ENCODE data around the gene PPP1R1C. TPM values are rescaled to one million over a fixed set of nuclear protein-coding genes. Genes with fewer than 3 reads are reported as not detected.

The PPP1R1C gene
- total RNA-seq, 1 experiment from 2014 or later, result 3.4 TPM

- TF ChIP-seq PRDM15 (CRISPR knock-in tag; IDR thresholded peaks at IDR 0.05) (no peak), ZMAT4 (CRISPR knock-in tag; IDR thresholded peaks at IDR 0.05) (no peak), AFF4 (CRISPR knock-in tag; IDR thresholded peaks at IDR 0.05; ENCODE audit: borderline replicate concordance) (no peak), ATF3 (CRISPR knock-in tag; conservative IDR thresholded peaks at IDR 0.05) (no peak), OVOL2 (CRISPR knock-in tag; IDR thresholded peaks at IDR 0.05; ENCODE audit: borderline replicate concordance) (no peak), CBFB (CRISPR knock-in tag; IDR thresholded peaks at IDR 0.05; ENCODE audit: low read depth) (no peak), ESRRA (CRISPR knock-in tag; IDR thresholded peaks at IDR 0.05; ENCODE audit: borderline replicate concordance) (no peak), ARID4B (CRISPR knock-in tag; IDR thresholded peaks at IDR 0.05; ENCODE audit: borderline replicate concordance) (no peak), ERG (CRISPR knock-in tag; IDR thresholded peaks at IDR 0.05) (no peak), ZNF671 (CRISPR knock-in tag; IDR thresholded peaks at IDR 0.05) (no peak), GRHL2 (CRISPR knock-in tag; IDR thresholded peaks at IDR 0.05; ENCODE audit: insufficient replicate concordance, severe bottlenecking) (no peak), ZNF423 (CRISPR knock-in tag; IDR thresholded peaks at IDR 0.05) (no peak), ZNF121 (CRISPR knock-in tag; IDR thresholded peaks at IDR 0.05) (no peak), E2F4 (CRISPR knock-in tag; IDR thresholded peaks at IDR 0.05; ENCODE audit: borderline replicate concordance, low read depth) (no peak), FOXP4 (CRISPR knock-in tag; IDR thresholded peaks at IDR 0.05) (no peak), KAT7 (CRISPR knock-in tag; IDR thresholded peaks at IDR 0.05; ENCODE audit: borderline replicate concordance) (no peak), NR2C2 (CRISPR knock-in tag; IDR thresholded peaks at IDR 0.05) (no peak), NFATC4 (CRISPR knock-in tag; IDR thresholded peaks at IDR 0.05) (no peak), ETV6 (CRISPR knock-in tag; IDR thresholded peaks at IDR 0.05) (no peak)
- Mint-ChIP-seq H3K9me3 (no peaks in the 10 kb centered on the region), H3K36me3 (no peaks in the 10 kb centered on the region), H3K27ac (no peak overlapping the region), H3K4me1 (no peaks in the 10 kb centered on the region), H3K4me3 (no peak overlapping the region), H3K27me3 (ENCODE audit: low read depth) (no peaks in the 10 kb centered on the region)
- ChIA-PET POLR2A (no interaction called here), CTCF (interaction anchor here (1.6 kb wide), 1 partner anchor 19 kb away, joined by 6 read pairs; no protein-coding TSS in a partner anchor)
- ATAC-seq (no peak), DNase-seq (ENCODE audit: low spot score) (no peak)
Measured at GRCh38 chr2:181973171-181973783, 12.4 kb upstream of the PPP1R1C start.
